Ammon's horn (tissue), 1 donor: ENCODE results near the gene ZDHHC8.

ENCODE experiments used
- DNase-seq: peaks from one replicate; pipeline ENCODE4 v3.0.0-alpha.2; 2016; ENCODE audit warnings: low spot score

Gene ZDHHC8

GRCh38 chr22:20114506-20115475 is 16.8 kb upstream of the ZDHHC8 start:
- DNase-seq, result no peak

DNA sequence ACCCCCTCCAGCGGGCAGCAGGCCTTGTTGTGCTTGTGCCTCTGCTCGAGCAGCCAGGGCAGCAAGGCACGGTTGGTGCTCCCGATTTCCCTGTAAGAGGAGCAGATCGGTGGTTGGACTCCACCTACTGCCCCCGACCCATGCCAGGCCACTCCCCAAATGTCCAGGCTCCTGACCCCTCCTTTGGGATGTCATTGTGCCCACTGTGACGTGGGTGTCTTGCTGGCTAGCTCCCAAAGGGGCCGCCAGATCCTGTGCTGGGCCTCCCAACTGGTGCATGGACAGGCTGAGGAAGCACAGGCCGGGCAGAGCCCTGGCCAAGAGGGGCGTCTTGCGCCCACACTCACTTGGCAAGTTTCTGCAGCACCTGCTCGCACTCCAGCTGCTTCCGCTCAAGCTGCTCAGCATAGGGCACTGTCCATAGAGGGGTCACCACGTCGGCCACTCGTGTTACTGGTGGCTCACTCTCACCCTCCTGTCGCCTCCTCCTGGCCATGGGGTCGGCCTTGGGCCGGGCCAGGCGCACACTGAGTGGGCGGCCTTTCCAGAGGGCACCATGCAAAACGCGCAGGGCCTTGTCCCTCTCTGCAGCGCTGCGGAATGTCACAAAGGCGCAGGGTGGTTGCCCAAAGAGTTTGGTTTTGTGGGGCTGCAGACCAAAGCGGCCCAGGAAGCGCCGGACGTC is 15.8 kb upstream of the ZDHHC8 start, which contains the start of gene RANBP1:
RANBP1 (plus strand) TSS at position 414 of the 685 bp plus-strand sequence; CDS start at position 495, 81 bp downstream.
- no peak for DNase-seq

GRCh38 chr22:20116376-20116950 is 15.1 kb upstream of the ZDHHC8 start:
- DNase-seq, result no peak

- DNase-seq, result peak; percentile 96
Observed at GRCh38 chr22:20116951-20117632, 14.5 kb upstream of the ZDHHC8 start, which contains the start of gene TRMT2A. TSS of gene TRMT2A (minus strand) at chr22:20117226. CDS start at chr22:20116906, 320 bp downstream.

- DNase-seq, result no peak
Observed at GRCh38 chr22:20117633-20118299, 13.8 kb upstream of the ZDHHC8 start.

GRCh38 chr22:20118300-20119020 is 13.1 kb upstream of the ZDHHC8 start:
- DNase-seq, result no peak

DNA sequence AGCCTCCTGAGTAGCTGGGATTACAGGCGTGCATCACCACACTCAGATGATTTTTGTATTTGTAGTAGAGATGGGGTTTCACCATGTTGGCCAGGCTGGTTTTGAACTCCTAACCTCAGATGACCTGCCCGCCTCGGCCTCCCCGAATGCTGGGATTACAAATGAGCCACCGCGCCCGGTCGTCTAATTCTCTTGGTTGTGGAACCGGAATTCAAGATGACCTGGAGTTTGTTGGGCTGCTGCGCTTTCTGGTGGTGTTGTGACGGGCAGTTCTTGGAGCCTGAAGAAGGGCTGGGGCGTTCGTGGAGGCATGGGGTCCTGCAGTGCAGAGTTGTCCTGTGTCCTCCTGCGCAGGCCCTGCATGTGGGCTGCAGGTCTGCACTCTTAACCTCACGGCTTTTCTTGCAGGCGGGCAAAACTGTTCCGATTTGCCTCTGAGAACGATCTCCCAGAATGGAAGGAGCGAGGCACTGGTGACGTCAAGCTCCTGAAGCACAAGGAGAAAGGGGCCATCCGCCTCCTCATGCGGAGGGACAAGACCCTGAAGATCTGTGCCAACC is 9.7 kb upstream of the ZDHHC8 start:
- DNase-seq, result no peak

GRCh38 chr22:20123366-20124082 is 8.1 kb upstream of the ZDHHC8 start:
- no peak for DNase-seq

DNA sequence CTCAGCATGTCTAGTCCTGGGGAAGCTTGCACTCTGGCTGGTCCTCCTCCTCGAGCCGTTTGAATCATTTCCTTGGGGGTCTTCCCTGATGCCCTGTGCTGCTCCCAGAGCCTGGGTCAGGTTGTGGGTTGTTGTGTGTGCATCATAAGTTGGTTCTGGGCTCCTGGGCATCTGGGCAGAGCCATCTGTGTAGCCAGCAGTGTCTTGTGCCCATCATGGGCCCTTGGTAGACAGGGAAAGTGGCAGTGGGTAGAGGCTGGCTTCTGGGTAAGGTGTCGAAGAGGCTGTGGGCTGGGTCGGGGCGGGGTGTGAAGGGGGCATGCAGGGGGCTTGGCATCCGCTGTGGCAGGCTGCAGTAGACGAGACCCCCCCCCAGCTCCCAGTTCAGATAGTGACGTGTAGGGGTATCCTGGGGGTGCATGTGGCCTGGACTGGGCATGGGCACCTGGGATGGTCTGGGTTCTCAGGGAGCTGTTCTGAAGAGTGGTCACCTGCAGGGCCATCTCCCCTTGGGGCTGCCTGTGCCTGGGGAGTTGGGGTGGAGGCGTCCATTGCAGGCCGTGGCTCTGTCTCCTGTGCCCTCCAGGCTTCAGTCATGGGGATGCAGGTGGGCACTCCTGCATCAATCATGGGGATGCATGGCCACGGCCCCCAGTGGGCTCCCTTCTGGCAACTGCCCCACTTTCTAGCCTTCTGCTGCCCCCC is 7.4 kb upstream of the ZDHHC8 start:
- no peak for DNase-seq

DNA sequence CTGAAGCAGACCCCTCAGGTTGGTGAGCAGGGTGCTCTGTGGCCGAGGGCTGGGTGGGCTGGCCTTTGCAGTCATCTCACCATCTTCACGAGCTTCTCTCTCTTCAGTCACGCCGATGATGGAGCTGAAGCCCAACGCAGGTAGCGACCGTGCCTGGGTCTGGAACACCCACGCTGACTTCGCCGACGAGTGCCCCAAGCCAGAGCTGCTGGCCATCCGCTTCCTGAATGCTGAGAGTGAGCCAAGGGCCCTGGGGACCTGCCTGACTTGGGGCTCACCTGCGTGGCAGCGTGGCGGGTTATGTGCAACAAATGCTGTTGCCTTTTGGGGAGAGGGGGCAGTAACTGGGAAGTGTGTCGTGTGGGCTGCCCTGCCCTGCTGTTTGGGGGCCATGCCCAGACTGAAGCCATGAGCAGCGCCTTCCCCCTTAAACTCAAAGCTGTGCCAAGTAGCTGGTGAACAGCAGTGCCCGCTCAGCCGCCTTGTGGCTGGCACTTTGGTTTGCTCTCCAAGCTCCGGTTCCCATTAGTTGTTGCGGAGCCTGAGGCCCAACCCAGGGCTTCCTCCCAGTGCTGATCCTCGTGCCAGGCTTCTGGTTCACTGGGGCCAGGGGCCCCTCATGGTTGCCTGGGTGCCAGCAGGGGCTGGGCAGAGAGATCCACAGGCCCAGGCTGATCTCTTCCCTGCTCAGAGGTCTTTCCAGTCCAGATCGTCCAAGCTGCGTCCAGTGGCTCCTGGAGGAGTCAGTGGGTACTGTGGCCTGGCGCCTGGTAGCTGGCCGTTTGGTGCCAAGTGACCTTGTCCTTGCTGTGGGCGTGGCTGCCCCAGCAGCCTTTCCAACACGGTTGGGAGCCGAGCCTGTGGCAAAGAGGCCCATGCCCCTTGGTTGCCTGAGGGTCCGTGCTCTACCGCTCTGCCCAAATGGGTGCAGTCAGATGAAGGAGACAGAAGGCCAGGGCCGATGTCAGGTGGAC is 6.1 kb upstream of the ZDHHC8 start:
- DNase-seq, result no peak

DNA sequence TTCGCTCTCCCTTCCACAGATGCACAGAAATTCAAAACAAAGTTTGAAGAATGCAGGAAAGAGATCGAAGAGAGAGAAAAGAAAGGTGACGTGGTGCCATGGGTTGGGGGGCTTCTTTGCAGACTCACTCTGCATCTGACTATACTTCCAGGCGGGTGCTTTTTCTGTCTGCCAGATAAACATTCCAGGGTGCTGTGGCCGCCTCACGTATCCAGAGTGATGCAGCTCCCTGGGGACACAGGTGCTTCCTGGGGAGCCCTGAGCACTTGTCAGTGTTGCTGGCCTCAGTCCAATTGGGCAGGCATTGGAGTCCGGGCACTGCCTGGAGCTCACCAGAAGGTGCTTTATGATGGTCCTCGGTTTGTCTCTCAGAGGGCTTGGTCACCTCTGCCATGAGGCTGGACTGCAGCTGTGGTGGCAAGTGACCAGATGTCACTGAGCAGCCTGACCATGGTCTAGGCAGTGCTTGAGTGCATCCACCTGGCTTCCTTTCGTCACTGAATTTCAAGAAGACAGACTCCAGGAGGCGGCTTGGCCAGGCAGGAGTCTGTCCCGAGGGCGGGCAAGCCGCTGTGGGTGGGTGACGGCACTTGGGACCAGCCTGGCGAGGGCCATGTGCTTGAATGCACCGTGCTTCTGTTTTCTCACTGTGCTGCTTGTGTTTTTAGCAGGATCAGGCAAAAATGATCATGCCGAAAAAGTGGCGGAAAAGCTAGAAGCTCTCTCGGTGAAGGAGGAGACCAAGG is 5.1 kb upstream of the ZDHHC8 start:
- no peak for DNase-seq

DNA sequence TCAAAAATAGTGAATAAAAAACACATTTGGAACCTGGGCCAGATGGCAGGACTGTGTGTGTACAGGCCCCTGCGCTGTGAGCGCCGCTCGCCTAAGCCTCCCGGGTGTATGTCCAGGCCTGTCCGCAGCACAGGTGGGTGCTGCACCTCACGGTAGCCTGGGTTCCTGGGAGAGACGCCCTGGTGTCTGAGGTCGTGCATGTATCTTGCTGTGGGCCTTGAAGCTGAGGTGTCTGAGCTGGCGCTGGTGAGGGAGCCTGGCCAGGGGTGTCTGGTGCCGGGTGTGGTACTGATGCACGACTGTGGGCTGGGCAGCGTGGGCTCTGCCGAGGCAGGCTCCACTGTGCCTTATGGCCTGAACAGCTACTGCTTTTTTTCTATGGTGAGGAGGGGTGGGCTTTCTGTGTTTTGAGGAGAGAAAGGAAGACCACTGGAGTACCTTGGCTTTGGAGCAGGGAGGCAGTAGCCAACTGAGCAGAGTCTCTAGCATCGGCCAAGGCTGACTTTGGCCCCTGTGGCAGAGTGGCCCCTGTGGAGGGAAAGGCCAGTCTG is 4.2 kb upstream of the ZDHHC8 start:
- DNase-seq, result no peak

GRCh38 chr22:20127869-20128618 is 3.6 kb upstream of the ZDHHC8 start:
- DNase-seq, result no peak

DNA sequence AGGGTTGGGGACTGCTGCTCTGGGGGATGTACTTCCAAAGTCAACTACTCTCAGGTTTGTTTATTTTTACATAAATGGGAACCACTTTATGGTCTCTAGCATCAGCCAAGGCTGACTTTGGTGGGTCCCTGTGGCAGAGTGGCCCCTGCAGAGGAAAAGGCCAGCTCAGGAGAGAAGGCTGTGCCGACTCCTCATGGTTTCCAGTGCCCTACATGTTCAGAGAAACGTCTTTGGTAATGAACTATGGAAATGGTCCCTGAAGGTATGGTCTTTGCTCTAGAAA is 3.0 kb upstream of the ZDHHC8 start:
- no peak for DNase-seq

GRCh38 chr22:20128902-20129746 is 2.5 kb upstream of the ZDHHC8 start:
- peak; percentile 74 for DNase-seq

- DNase-seq, result no peak
Observed at GRCh38 chr22:20129747-20130014, 1.9 kb upstream of the ZDHHC8 start.
